ENCODE data around the gene LHX3. TPM values are rescaled to one million over a fixed set of nuclear protein-coding genes. Genes with fewer than 3 reads are reported as not detected.

Gene LHX3
- total and polyA plus RNA-seq, 10 of the 15 experiments (the other 5 are each of a cell fraction or from before 2014, with no cell fraction given), result not detected

DNA sequence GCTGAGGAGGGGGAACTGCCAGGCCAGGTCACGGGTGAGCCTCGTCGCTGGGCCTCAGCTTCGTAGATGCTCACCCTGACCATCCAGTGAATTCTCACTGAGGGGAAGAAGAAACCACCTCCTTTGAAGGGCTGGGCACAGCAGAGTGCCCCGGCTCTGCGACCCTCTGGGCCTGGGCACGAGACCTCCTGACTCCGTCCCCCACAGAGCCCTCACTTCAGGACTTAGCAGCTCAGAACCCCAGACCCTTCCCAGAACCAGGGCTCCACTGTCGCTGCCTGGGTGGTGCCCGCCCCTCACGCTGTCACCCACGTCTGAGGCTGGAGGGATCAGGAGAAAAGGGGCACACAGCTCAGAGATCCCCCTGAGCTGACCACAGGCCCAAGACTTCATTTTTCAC is 52.0 kb downstream of the LHX3 start:
- Histone ChIP-seq H3K9me3 (replicated peaks; ENCODE audit: control insufficient read depth, insufficient read depth, low read length) (no peaks in the 10 kb centered on the region), H3K27ac (ENCODE audit: control insufficient read depth, insufficient read depth) (no peak overlapping the region), H2AFZ (ENCODE audit: control insufficient read depth, low read depth, low read length) (no peak overlapping the region), H3K36me3 (ENCODE audit: control insufficient read depth in 2 of 2, insufficient read depth in 2 of 2, low read length in 1 of 2) (no peaks in the 10 kb centered on the region), H3K79me2 (ENCODE audit: control insufficient read depth, insufficient read depth, low read length) (no peaks in the 10 kb centered on the region), H3K9ac (ENCODE audit: control insufficient read depth, insufficient read depth, low read length) (no peak overlapping the region), H3K4me3 (no peak overlapping the region), H3K27me3 (replicated peaks in 1 of 2; ENCODE audit: control insufficient read depth in 2 of 2, insufficient read depth in 2 of 2, low read length in 1 of 2) (no peaks in the 10 kb centered on the region; a peak in 2 of 4 replicates), H4K20me1 (ENCODE audit: control insufficient read depth, insufficient read depth) (no peaks in the 10 kb centered on the region), H3K4me2 (ENCODE audit: control insufficient read depth, insufficient read depth) (no peak overlapping the region), H3K4me1 (ENCODE audit: control insufficient read depth, insufficient read depth, low read length) (no peaks in the 10 kb centered on the region)
- BruUV-seq (replicated peaks), result no TSS peak
- CTCF ChIA-PET, result interaction anchor here (0.6 kb wide), 1 partner anchor 308 kb away, joined by 3 read pairs; no protein-coding TSS in a partner anchor
- intact Hi-C loops (cut with micrococcal nuclease; ENCODE audit: unreplicated experiment), result no loop called here
- RAD21 ChIA-PET (ENCODE audit: unreplicated experiment), result no interaction called here
- FAIRE-seq (no peak), ATAC-seq (no peak), DNase-seq (ENCODE audit: low read depth, low spot score) (no peak)
- in situ Hi-C loops (cut with MboI), result no loop called here
- POLR2A ChIA-PET, result no interaction called here
- TF ChIP-seq YBX1 (IDR thresholded peaks at IDR 0.05) (no peak), POU2F2 (IDR thresholded peaks at IDR 0.05; ENCODE audit: borderline replicate concordance, low read depth, low read length) (no peak), HDGF (IDR thresholded peaks at IDR 0.05) (no peak), RCOR1 (conservative IDR thresholded peaks at IDR 0.05; ENCODE audit: low read depth, low read length) (no peak), USF2 (IDR thresholded peaks at IDR 0.05; ENCODE audit: borderline replicate concordance, low read depth, low read length) (no peak), NBN (IDR thresholded peaks at IDR 0.05) (no peak), HCFC1 (IDR thresholded peaks at IDR 0.05; ENCODE audit: low read length) (no peak), HDAC6 (IDR thresholded peaks at IDR 0.05; ENCODE audit: unreplicated experiment) (no peak), CBX3 (IDR thresholded peaks at IDR 0.05; ENCODE audit: borderline replicate concordance, low read depth) (no peak), ZNF622 (IDR thresholded peaks at IDR 0.05) (no peak), KDM1A (IDR thresholded peaks at IDR 0.05; ENCODE audit: borderline replicate concordance) (no peak), RUNX3 (IDR thresholded peaks at IDR 0.05; ENCODE audit: low read length) (no peak), RAD51 (IDR thresholded peaks at IDR 0.05) (no peak), PML (IDR thresholded peaks at IDR 0.05; ENCODE audit: low read length) (no peak), TCF7 (IDR thresholded peaks at IDR 0.05; ENCODE audit: borderline replicate concordance) (no peak), ASH2L (IDR thresholded peaks at IDR 0.05; ENCODE audit: borderline replicate concordance, low read depth) (no peak), GATAD2B (conservative IDR thresholded peaks at IDR 0.05; ENCODE audit: low read depth) (no peak)
- TF ChIP-seq, protein P1, sequence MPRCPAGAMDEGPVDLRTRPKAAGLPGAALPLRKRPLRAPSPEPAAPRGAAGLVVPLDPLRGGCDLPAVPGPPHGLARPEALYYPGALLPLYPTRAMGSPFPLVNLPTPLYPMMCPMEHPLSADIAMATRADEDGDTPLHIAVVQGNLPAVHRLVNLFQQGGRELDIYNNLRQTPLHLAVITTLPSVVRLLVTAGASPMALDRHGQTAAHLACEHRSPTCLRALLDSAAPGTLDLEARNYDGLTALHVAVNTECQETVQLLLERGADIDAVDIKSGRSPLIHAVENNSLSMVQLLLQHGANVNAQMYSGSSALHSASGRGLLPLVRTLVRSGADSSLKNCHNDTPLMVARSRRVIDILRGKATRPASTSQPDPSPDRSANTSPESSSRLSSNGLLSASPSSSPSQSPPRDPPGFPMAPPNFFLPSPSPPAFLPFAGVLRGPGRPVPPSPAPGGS (IDR thresholded peaks at IDR 0.05; ENCODE audit: borderline replicate concordance, insufficient read depth, low read depth, low read length, poor library complexity, severe bottlenecking), result no peak
- TF ChIP-seq, protein P2, sequence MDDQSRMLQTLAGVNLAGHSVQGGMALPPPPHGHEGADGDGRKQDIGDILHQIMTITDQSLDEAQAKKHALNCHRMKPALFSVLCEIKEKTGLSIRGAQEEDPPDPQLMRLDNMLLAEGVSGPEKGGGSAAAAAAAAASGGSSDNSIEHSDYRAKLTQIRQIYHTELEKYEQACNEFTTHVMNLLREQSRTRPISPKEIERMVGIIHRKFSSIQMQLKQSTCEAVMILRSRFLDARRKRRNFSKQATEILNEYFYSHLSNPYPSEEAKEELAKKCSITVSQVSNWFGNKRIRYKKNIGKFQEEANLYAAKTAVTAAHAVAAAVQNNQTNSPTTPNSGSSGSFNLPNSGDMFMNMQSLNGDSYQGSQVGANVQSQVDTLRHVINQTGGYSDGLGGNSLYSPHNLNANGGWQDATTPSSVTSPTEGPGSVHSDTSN (IDR thresholded peaks at IDR 0.05; ENCODE audit: insufficient replicate concordance, low read depth, low read length), result no peak
- 50% methylated on average over 12 of the region's 12 CpGs for WGBS (ENCODE audit: insufficient coverage, insufficient replicate concordance, low lambda C conversion rate, missing lambda C conversion rate)
- SMC1A ChIA-PET (ENCODE audit: uncharacterized antibody, unreplicated experiment), result no interaction called here

Measured in GM12878 (cell line).